GM21529 (cell line): ENCODE results near the gene PGK2.

ENCODE experiments used
- ATAC-seq: cut with Tn5 transposase; IDR thresholded peaks from one replicate; pipeline ENCODE4 v1.9.1; 2021; ENCODE audit not compliant: unreplicated experiment

PGK2 gene

GRCh38 chr6:49739423-49739822 is 47.7 kb downstream of the PGK2 start:
- ATAC-seq: no peak

DNA sequence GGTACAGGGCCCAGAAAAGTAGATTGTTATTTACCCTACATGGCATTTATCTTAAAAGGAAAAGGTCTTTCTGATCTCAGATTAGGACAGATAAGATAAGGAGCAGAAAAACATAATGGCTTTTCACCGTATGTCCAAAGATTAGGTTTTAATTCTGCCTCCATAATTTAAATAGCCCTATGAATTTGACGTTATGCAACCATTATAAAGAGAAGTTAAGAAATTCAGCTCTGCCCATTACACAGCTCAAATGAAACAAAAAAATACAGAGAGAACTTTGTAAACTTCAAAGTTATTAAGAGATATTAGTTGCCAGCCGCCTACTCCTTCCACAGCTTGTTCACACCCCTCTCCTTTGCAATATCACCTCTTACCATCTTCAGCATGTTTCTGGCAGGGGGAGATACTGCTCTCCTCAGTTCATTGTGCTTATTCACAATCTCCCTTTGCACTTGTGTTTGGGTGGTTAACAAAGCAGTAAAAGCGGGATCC is 51.0 kb downstream of the PGK2 start:
- no peak for ATAC-seq
